ENCODE data around the gene MED12L.

Gene MED12L

GRCh38 chr3:151299006-151299405 lies 213.5 kb downstream of the MED12L start:
- DNase-seq (ENCODE audit: low read depth): no peak

GRCh38 chr3:151300539-151300938 lies 215.1 kb downstream of the MED12L start:
- no peak for DNase-seq (ENCODE audit: low read depth)

GRCh38 chr3:151301787-151302186 lies 216.3 kb downstream of the MED12L start:
- no peak for DNase-seq (ENCODE audit: low read depth)

- no peak for DNase-seq (ENCODE audit: low read depth)
Observed at GRCh38 chr3:151303751-151304150, 218.3 kb downstream of the MED12L start.

- DNase-seq (ENCODE audit: low read depth): no peak
Observed at GRCh38 chr3:151305060-151305774, 219.8 kb downstream of the MED12L start.

GRCh38 chr3:151305775-151306151 lies 220.3 kb downstream of the MED12L start:
- DNase-seq (ENCODE audit: low read depth): no peak

GRCh38 chr3:151306168-151306810 lies 220.8 kb downstream of the MED12L start:
- DNase-seq (ENCODE audit: low read depth): no peak

- DNase-seq (ENCODE audit: low read depth): no peak
Observed at GRCh38 chr3:151307131-151307530, 221.7 kb downstream of the MED12L start.

- no peak for DNase-seq (ENCODE audit: low read depth)
Observed at GRCh38 chr3:151307583-151308488, 222.4 kb downstream of the MED12L start.

- DNase-seq (ENCODE audit: low read depth): no peak
Observed at GRCh38 chr3:151309566-151309965, 224.1 kb downstream of the MED12L start.

GRCh38 chr3:151312972-151313371 lies 227.5 kb downstream of the MED12L start:
- DNase-seq (ENCODE audit: low read depth): no peak

- DNase-seq (ENCODE audit: low read depth): no peak
Observed at GRCh38 chr3:151314137-151314536, 228.7 kb downstream of the MED12L start.

GRCh38 chr3:151314593-151314992 lies 229.1 kb downstream of the MED12L start:
- no peak for DNase-seq (ENCODE audit: low read depth)

GRCh38 chr3:151315136-151315535 lies 229.7 kb downstream of the MED12L start:
- DNase-seq (ENCODE audit: low read depth): no peak

- no peak for DNase-seq (ENCODE audit: low read depth)
Observed at GRCh38 chr3:151315846-151316245, 230.4 kb downstream of the MED12L start.

GRCh38 chr3:151316267-151316991 lies 231.0 kb downstream of the MED12L start, which contains the start of gene GPR87:
Gene GPR87 (minus strand): TSS chr3:151316820. CDS start chr3:151300100, 16,720 bp downstream.
- no peak for DNase-seq (ENCODE audit: low read depth)

- no peak for DNase-seq (ENCODE audit: low read depth)
Observed at GRCh38 chr3:151318313-151318712, 232.8 kb downstream of the MED12L start.

- no peak for DNase-seq (ENCODE audit: low read depth)
Observed at GRCh38 chr3:151318991-151319390, 233.5 kb downstream of the MED12L start.

- DNase-seq (ENCODE audit: low read depth): no peak
Observed at GRCh38 chr3:151319628-151320027, 234.2 kb downstream of the MED12L start.

- no peak for DNase-seq (ENCODE audit: low read depth)
Observed at GRCh38 chr3:151320131-151320530, 234.7 kb downstream of the MED12L start.

- DNase-seq (ENCODE audit: low read depth): no peak
Observed at GRCh38 chr3:151321526-151321925, 236.1 kb downstream of the MED12L start.

GRCh38 chr3:151322511-151322910 lies 237.0 kb downstream of the MED12L start:
- no peak for DNase-seq (ENCODE audit: low read depth)
